ENCODE results near the gene JUP. TPM values are rescaled to one million over a fixed set of nuclear protein-coding genes. Genes with fewer than 3 reads are reported as not detected.

Gene JUP
- total and polyA plus RNA-seq, 2 of the 13 experiments (the other 11 are each of a cell fraction or from before 2014, with no cell fraction given), result 12.1 to 20.6 TPM

DNA sequence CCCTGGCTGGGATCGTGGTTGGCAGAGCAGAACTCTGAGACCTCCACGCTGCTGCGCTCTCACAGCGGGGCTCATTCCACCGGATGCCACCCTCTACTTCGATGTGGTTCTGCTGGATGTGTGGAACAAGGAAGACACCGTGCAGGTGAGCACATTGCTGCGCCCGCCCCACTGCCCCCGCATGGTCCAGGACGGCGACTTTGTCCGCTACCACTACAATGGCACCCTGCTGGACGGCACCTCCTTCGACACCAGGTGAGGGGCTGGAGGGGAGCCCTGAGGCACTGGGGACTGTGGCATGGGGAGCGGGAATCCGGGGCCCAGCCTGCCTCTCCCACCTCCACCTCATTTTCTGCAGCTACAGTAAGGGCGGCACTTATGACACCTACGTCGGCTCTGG lies 31.5 kb upstream of the JUP start:
- no peaks in the 10 kb centered on the region for H3K9me3 ChIP-seq (ENCODE audit: low read length)
- intact Hi-C loops (cut with micrococcal nuclease; ENCODE audit: unreplicated experiment) (loop anchor here (10.0 kb wide), 1 partner anchor 47 kb away; the partner anchor contains the start of gene KLHL11), in situ Hi-C loops (cut with HindIII; ENCODE audit: extremely low pct_ligation_motif_present, low pct_unique_long_range_greater_than_20kb) (no loop called here)
- DNase-seq (ENCODE audit: low spot score), result no peak
- no peak overlapping the region for H3K4me3 ChIP-seq (replicated peaks in 1 of 3; ENCODE audit: insufficient read depth in 1 of 3, low read depth in 2 of 3, low read length in 3 of 3)
- H3K4me2 ChIP-seq (ENCODE audit: low read depth, low read length), result no peak overlapping the region
- H4K20me1 ChIP-seq (ENCODE audit: insufficient read depth, low read length), result peaks cover 6% of the 10 kb centered on the region; the same call in 1 of the 2 replicates
- BruUV-seq (replicated peaks), result no TSS peak
- H3K36me3 ChIP-seq (replicated peaks in 1 of 2; ENCODE audit: control insufficient read depth in 1 of 2, insufficient read depth in 2 of 2, low read length in 2 of 2), result peaks cover 21 to 48% of the 10 kb centered on the region in 2 experiments
- 98% methylated on average over 20 of the region's 20 CpGs for WGBS (ENCODE audit: low lambda C conversion rate)
- peaks cover 45% of the 10 kb centered on the region for H3K4me1 ChIP-seq (ENCODE audit: insufficient read depth, low read length)
- ChIA-PET CTCF (ENCODE audit: low intra/inter-chr PET ratio, low total read pairs) (no interaction called here), POLR2A (no interaction called here)
- no peak overlapping the region for H3K27ac ChIP-seq (ENCODE audit: extremely low read length, insufficient read depth, low read length)
- peaks cover 31% of the 10 kb centered on the region for H3K79me2 ChIP-seq (ENCODE audit: insufficient read depth, low read length)
- H3K9ac ChIP-seq (ENCODE audit: insufficient read depth, low read depth, low read length), result no peak overlapping the region
- no peak overlapping the region for H2AFZ ChIP-seq (ENCODE audit: low read length)
- no peak for ATAC-seq
- no peak for FAIRE-seq
- H3K27me3 ChIP-seq (ENCODE audit: control insufficient read depth in 1 of 2, insufficient read depth in 2 of 2, low read length in 2 of 2), result no peaks in the 10 kb centered on the region; a peak in 1 of 5 replicates
- no peak for TF ChIP-seq ZNF20 (CRISPR knock-in tag; IDR thresholded peaks at IDR 0.05)
- no peak for TF ChIP-seq ZNF83 (CRISPR knock-in tag; IDR thresholded peaks at IDR 0.05; ENCODE audit: borderline replicate concordance)
- TF ChIP-seq AGO2 (optimal IDR thresholded peaks at IDR 0.05; ENCODE audit: low read depth, low read length), result peak; percentile 70
- TF ChIP-seq, protein P1, sequence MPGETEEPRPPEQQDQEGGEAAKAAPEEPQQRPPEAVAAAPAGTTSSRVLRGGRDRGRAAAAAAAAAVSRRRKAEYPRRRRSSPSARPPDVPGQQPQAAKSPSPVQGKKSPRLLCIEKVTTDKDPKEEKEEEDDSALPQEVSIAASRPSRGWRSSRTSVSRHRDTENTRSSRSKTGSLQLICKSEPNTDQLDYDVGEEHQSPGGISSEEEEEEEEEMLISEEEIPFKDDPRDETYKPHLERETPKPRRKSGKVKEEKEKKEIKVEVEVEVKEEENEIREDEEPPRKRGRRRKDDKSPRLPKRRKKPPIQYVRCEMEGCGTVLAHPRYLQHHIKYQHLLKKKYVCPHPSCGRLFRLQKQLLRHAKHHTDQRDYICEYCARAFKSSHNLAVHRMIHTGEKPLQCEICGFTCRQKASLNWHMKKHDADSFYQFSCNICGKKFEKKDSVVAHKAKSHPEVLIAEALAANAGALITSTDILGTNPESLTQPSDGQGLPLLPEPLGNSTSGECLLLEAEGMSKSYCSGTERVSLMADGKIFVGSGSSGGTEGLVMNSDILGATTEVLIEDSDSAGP (CRISPR knock-in tag; IDR thresholded peaks at IDR 0.05; ENCODE audit: borderline replicate concordance), result no peak
- TF ChIP-seq RBFOX2 (IDR thresholded peaks at IDR 0.05; ENCODE audit: low read depth, low read length), result 0 out of 2 replicates have a peak, but pooled peaks have one; percentile 40
- TF ChIP-seq, protein P2, sequence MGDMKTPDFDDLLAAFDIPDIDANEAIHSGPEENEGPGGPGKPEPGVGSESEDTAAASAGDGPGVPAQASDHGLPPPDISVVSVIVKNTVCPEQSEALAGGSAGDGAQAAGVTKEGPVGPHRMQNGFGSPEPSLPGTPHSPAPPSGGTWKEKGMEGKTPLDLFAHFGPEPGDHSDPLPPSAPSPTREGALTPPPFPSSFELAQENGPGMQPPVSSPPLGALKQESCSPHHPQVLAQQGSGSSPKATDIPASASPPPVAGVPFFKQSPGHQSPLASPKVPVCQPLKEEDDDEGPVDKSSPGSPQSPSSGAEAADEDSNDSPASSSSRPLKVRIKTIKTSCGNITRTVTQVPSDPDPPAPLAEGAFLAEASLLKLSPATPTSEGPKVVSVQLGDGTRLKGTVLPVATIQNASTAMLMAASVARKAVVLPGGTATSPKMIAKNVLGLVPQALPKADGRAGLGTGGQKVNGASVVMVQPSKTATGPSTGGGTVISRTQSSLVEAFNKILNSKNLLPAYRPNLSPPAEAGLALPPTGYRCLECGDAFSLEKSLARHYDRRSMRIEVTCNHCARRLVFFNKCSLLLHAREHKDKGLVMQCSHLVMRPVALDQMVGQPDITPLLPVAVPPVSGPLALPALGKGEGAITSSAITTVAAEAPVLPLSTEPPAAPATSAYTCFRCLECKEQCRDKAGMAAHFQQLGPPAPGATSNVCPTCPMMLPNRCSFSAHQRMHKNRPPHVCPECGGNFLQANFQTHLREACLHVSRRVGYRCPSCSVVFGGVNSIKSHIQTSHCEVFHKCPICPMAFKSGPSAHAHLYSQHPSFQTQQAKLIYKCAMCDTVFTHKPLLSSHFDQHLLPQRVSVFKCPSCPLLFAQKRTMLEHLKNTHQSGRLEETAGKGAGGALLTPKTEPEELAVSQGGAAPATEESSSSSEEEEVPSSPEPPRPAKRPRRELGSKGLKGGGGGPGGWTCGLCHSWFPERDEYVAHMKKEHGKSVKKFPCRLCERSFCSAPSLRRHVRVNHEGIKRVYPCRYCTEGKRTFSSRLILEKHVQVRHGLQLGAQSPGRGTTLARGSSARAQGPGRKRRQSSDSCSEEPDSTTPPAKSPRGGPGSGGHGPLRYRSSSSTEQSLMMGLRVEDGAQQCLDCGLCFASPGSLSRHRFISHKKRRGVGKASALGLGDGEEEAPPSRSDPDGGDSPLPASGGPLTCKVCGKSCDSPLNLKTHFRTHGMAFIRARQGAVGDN (CRISPR knock-in tag; IDR thresholded peaks at IDR 0.05), result peak; percentile 23; the same call in 1 of the 2 replicates
- TF ChIP-seq, protein P3, sequence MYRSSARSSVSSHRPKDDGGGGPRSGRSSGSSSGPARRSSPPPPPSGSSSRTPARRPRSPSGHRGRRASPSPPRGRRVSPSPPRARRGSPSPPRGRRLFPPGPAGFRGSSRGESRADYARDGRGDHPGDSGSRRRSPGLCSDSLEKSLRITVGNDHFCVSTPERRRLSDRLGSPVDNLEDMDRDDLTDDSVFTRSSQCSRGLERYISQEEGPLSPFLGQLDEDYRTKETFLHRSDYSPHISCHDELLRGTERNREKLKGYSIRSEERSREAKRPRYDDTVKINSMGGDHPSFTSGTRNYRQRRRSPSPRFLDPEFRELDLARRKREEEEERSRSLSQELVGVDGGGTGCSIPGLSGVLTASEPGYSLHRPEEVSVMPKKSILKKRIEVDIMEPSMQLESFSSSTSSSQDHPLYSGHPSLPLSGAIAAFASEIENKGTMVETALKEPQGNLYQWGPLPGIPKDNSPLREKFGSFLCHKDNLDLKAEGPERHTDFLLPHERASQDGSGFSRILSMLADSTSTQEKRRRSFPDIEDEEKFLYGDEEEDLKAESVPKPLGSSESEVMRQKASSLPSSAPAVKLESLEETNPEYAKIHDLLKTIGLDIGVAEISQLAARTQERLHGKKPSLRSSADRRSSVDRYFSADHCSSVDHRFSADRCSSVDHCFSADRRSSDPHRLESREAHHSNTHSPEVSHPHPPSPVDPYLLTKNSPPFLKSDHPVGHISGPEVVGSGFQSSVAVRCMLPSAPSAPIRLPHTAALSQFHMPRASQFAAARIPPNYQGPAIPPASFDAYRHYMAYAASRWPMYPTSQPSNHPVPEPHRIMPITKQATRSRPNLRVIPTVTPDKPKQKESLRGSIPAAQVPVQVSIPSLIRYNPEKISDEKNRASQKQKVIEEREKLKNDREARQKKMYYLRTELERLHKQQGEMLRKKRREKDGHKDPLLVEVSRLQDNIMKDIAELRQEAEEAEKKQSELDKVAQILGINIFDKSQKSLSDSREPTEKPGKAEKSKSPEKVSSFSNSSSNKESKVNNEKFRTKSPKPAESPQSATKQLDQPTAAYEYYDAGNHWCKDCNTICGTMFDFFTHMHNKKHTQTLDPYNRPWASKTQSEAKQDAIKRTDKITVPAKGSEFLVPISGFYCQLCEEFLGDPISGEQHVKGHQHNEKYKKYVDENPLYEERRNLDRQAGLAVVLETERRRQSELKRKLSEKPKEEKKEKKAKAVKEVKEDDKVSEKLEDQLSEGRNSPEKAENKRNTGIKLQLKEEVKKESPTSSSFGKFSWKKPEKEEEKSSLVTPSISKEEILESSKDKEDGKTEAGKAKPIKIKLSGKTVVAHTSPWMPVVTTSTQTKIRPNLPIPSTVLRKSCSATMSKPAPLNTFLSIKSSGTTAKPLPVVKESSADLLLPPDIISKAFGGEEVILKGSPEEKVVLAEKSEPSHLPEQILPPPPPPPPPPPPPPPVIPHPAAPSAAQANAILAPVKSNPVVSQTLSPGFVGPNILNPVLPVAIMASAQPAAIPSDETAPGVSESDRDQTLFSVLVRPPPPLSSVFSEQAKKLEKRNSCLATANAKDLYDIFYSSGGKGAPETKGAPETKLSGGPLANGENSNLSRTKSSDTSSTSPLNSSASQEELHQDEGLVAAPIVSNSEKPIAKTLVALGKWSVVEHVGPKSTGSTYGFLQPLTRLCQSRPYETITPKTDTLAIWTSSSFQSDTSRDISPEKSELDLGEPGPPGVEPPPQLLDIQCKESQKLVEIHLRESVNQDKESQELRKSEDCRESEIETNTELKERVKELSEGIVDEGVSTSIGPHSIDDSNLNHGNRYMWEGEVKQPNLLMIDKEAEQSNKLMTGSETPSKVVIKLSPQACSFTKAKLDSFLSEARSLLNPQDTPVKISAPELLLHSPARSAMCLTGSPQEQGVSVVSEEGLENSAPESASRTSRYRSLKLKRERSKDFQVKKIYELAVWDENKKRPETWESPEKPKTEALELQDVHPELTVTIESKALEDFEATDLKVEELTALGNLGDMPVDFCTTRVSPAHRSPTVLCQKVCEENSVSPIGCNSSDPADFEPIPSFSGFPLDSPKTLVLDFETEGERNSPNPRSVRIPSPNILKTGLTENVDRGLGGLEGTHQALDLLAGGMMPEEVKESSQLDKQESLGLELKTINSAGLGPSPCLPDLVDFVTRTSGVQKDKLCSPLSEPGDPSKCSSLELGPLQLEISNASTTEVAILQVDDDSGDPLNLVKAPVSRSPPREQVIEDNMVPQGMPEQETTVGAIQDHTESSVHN (CRISPR knock-in tag; IDR thresholded peaks at IDR 0.05), result no peak
- no peak for TF ChIP-seq SALL1 (CRISPR knock-in tag; IDR thresholded peaks at IDR 0.05)
